Glomerular endothelial cell (primary cell): ENCODE data around the gene CD81. TPM values are rescaled to one million over a fixed set of nuclear protein-coding genes. Genes with fewer than 3 reads are reported as not detected.
A peak's percentile ranks its signal among the peaks of the same experiment; 100 is the strongest.

ENCODE experiments used
- DNase-seq: peaks from one replicate; pipeline ENCODE4 v3.0.0-alpha.2; 2011; ENCODE audit warnings: low read depth, low spot score; ENCODE audit errors: extremely low read depth
- total RNA-seq: library from RNA; depleted of rRNA; stranded (reverse); fragments of >200 nt; gene quantifications from 2 replicates; pipeline ENCODE4 v1.2.3, GENCODE V29; 2015

CD81 gene
- total RNA-seq, 1 donor from 2014 or later = 733 TPM

DNA sequence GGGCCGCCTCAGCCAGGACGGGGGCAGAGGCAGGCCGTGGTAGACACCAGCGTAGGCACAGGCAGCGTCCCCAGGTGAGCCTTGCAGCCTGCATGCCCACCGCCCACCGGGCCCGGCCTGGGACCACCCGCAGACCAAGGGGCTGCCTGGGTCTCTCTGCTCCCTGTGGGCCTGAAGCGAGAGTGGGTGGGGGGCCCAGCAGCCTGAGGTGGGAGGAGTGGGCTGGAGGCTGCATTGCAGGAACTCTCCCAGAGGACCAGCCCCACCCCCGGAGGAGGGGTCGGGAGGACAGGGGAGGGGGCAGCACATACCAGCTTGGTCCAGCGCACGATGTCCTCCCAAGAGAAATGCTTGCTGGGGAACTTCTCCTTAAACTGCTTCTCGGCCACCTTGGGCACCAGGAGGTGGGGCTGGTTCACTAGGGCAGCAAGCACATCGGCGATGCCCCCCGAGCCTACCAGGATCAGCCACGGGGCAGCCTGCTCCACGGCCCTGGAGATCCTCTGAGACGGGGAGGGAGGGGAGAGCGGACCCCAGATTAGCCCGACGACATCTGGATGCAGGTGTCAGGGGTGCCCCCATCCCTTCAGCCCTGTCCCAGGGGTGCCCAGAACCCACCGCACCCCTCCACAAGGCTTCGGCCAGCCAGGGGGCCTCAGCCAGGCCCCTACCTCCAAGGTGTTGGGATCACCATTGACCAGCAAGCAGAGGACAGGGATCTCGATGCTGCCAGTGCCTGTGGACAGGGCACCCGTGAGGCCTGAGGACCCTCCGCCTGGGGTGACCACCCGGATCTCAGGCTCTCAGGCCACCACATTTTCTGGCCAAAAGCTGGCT lies 41.0 kb downstream of the CD81 start:
- DNase-seq = no peak

DNA sequence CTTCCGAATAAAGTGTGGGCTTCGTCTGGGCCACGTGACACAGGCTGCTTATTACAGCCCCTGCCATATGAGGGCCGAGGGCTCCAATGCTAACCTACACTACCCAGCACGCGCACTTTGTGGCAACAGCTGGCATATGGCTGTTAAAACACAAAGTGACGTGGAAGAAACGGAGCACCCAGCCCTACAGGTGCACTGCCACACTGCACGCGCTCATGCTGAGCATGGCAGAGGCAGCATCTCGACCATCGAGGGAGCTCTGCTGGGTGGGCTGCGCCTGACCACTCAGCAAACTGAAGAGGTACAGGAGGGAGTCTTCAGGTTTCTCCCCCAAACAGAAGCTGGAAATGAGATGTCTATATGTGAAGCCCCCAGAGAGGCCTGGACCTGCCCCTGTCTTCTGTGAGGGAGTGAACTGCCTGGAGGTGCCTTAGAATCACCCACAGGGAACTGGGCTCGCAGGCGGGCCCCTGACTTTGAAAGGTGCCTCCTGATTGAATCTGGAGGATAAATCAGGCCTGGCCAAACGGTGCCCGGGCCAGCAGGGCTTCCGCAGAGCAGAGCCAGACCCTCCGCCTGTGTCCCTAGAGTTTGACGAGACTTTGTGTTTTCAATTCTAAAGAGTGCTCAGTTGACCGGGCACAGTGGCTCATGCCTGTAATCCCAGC lies 41.7 kb downstream of the CD81 start:
- DNase-seq = no peak

GRCh38 chr11:2419638-2420501 lies 42.8 kb downstream of the CD81 start:
- peak; percentile 34 for DNase-seq

DNA sequence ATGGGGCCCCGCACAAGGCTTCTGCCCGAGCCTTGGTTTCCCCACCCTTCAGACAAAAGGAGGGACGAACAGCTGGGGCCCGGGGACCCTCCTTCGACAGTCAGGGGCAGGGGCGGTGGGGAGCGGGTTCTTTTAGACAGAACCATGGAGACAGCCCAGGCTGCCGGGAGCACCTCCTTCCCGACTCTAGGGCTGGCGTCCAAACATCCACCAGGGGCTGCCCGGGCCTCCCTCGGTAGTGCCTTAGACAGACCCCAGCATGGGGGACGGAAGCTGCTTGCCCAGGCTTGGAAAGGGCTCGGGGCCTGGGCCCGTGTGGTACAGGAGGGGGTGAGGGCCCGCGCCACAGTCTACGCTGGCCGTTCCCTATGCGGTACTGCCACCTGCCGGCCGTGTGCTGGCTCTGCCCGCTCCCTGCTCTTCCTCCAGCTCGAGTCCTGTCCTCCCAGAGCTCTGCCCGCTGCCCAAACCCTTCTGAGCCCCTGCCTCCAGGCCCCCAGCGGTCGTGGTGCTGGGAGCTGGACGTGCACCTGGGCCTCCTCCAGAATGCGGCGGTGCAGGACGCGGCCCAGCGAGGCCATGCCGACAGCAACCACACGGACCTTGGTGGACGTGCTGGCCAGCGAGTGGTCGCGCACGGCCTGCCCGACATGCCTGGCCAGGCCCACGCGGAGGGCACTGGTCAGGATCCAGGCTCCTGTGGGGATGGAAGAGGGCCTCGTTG lies 43.6 kb downstream of the CD81 start:
- no peak for DNase-seq

DNA sequence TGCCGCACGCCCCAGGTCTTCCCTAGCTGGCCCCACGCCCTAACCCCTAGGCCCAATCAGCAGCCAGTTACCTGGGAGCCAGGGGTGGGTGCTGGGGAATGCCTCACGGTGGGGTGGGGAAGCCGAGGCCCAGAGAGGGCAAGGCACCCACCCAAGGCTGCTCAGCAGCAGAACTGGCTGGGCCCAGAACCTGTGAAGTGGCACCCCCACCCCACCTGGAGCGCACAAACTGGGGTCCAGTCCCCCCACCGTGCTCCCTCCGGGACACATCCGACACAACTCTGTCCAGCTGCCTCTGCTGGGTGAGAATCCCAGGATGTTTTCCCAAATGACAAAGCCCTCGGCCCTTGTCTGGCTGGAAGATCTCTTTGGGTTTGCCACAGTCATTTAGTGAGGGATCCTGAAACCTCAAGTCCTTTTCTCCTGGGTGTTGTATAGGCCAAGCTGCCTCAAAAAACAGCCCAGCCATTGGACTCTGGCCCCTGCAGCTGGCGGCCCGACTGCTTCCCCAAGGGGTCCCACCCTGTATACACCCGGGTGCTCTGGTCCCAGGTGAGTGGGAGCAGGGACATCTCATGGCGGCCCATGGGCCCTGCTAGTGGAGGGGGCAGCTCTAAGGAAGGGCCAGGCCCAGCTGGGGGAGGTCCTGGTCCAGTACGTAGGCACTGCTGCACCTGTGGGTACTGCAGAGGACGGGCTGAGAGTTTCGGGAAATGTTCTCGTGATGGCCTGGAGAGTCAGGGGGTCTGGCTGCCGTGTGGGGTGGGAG lies 44.3 kb downstream of the CD81 start:
- no peak for DNase-seq

DNA sequence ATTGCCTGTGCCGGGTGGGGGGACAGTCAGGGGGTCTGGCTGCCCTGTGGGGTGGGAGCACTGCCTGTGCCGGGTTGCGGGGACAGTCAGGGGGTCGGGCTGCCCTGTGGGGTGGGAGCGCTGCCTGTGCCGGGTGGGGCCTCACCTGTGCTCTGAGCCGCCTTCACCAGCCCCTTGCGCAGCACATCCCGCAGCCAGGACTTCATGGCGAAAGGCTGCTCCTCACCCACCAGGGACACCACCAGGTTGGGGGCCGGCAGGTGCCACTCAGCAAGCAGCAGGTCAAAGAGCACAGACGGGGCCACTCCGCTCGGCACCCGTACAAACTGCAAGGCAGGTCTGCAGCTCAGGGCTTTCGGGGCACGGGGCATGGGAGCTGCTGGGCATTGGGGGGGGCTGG lies 44.9 kb downstream of the CD81 start:
- DNase-seq = no peak

DNA sequence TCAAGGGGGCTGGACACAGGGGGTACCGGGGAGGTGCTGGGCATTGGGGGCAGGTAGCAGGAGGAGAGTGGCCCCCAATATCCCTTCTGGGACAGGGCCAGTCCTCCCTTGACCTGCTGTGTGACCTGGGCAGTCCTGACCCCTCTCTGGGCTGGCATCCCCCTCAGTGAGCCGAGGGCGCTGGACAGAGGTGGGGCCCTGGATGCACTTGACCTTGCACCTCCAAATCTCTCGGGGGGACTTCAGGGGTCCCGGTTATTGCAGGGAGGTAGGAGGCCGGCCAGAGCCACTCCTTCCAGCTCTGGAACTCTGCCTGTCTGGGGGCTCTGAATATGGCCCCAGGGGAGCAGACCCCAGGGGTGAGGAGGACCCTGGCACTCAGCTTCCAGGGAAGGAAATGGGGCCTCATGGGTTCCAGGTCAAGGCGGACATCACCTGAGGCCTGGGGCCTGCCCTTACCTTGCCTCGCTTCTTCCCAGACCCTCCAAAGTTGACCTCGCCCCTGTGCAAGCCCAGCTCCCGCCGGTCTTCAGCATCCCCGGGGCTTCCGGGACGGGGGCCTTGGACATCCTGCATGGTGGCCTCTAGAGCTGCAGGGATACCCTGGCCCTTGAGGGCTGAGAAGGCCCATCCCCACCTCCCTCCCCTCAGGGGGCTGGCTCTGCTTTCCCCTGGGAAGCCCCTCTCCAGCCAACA lies 45.5 kb downstream of the CD81 start:
- DNase-seq = no peak

GRCh38 chr11:2423157-2424025 lies 46.3 kb downstream of the CD81 start:
- no peak for DNase-seq

DNA sequence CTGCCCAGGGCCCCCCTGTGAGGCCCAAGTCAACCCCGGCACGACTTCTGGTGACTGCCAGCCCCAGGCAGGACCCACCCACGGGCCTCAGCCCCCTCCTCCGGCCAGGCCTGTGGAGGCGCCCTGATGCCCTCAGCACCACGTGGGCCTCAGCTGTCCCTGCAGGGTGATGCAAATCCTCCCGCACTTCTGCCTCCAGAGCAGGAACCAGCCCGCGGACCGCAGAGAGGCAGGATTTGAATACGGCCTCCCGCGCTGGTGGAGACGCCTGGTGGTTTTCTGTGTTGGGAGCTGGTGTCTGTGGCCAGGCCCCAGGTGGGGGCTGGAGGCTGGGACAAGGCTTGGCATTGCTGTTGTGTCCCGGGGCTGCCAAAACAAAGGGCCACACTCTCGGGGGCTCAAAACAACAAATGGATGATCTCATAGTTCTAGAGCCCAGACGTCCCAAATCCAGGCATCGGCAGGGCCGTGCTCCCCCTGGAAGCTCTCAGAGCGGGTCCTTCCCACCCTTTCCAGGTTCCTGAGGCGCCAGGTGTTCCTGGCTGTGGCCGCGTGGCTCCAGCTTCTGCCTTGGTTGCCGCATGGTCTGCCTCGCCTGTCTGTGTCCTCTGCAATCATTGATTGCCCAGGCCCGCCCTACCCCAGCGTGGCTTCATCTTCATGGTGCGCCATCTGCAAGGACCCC lies 47.8 kb downstream of the CD81 start:
- DNase-seq = no peak

DNA sequence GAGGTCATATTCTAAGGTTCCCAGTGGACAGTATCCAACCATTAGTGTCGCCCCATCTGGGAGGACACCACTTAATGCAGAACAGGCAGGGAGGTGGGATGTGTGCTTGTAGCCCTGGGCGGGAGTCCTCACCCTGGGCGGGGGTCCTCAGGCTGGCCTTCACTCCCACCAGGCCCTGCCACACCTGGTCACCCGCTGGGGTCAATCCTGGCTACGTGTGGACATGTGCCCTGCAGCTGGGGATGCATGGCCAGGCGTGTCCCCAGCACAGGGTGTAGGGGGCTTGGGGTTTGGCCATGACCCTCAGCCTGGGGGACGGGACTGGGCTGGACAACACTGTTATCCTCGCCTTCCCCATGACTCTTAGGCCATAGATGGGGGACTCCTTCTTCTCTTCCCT lies 48.4 kb downstream of the CD81 start:
- no peak for DNase-seq

GRCh38 chr11:2426221-2426620 lies 49.1 kb downstream of the CD81 start:
- DNase-seq = no peak

- DNase-seq = no peak
These were observed 49.9 kb downstream of the CD81 start for GRCh38 chr11:2426826-2427521.

DNA sequence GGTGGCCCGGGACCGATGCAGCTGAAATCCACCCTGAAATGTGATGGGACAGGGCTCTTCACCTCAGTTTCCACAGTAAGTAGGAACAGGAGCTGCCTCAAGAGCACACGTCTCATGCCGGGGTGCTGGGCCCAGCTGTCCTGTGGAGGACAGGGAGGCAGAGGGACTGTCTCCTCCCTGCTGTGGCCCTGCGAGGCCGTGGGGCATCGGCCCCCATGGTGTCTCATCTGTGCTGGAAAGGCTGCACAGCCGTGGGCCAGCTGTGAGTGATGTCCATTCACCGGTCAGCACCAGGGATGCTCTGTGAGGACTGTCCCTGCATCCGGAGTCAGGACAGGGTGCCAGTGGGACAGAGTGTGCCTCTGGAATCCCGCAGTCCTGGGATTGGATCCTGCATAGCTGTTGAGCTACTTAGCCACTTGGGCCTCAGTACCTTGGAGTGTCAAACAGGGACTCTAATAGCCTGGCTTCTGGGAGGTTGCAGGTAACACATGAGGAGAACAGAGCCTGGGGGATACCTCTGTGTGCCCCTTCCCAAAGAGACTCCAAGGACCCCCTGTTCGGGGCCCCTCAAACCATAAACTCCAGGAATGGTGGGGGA lies 50.7 kb downstream of the CD81 start:
- DNase-seq = no peak

GRCh38 chr11:2428322-2428795 lies 51.2 kb downstream of the CD81 start:
- peak; percentile 7 for DNase-seq

DNA sequence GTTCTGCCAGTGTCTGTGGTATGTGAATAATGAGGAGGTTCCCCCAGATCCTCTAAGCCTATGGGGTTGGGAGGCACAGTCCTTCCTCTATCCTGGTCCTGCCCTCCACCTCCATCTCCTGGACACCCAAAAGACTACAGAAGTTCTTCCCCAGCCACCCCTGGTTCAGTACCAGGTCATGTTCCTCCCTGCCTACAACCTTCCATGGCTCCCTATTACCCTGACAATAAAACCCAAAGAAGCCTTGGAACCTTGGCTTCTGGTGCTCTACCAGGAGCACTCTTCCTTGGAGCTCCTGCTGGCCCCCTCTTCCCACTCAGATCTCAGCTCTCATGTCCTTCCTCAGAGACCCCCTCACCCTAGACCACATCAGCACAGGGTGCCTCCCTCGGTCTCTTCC lies 54.3 kb downstream of the CD81 start:
- no peak for DNase-seq

GRCh38 chr11:2432171-2432621 lies 55.1 kb downstream of the CD81 start:
- no peak for DNase-seq

DNA sequence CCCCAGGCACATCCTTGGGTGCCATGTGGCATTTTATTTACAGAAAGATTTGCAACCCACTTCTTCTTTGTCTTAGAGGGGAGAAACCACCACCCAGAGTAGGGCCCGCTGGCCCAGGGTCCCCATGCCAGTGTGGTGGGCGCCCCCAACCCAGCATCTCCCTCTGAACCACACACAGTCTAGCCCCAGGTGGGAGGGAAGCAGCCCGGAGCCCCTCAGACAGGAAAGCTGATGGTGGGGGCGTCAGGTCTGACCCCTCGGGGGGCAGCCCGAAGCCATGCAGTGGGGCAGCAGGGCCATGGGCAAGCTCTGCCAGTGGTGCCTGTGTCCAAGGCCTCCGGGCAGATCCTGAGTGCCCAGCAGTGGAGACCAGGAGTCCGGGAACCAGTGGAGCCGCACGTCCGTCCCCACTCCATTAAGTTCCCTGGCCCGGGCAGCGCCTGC lies 55.5 kb downstream of the CD81 start:
- DNase-seq = no peak
